ENCODE data around the gene THOC5.
A peak's percentile ranks its signal among the peaks of the same experiment; 100 is the strongest.

THOC5 gene

DNA sequence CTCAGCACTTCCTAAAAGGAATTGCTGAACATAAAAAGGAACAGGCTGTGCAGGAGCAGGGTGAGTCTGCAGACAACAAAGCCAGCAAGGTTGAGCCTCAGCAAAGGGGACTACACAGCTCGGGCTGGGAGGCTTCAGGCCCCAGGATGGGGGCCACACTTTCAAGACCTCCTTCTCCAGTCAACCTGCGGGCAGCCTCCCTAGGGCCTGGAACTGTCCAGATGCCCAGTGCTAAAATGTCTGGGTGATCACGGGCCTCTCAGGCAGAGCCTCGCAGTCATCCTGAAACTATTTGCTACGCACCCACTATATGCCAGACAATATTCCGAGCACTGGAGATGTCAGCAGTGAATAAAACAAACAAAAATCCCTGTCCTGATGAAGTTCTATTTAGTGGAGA is 77.4 kb downstream of the THOC5 start:
- DNase-seq (ENCODE audit: low read depth): no peak

GRCh38 chr22:29475550-29475949 is 78.0 kb downstream of the THOC5 start:
- DNase-seq (ENCODE audit: low read depth): no peak

- no peak for DNase-seq (ENCODE audit: low read depth)
Measured at GRCh38 chr22:29473001-29473400, 80.6 kb downstream of the THOC5 start.

DNA sequence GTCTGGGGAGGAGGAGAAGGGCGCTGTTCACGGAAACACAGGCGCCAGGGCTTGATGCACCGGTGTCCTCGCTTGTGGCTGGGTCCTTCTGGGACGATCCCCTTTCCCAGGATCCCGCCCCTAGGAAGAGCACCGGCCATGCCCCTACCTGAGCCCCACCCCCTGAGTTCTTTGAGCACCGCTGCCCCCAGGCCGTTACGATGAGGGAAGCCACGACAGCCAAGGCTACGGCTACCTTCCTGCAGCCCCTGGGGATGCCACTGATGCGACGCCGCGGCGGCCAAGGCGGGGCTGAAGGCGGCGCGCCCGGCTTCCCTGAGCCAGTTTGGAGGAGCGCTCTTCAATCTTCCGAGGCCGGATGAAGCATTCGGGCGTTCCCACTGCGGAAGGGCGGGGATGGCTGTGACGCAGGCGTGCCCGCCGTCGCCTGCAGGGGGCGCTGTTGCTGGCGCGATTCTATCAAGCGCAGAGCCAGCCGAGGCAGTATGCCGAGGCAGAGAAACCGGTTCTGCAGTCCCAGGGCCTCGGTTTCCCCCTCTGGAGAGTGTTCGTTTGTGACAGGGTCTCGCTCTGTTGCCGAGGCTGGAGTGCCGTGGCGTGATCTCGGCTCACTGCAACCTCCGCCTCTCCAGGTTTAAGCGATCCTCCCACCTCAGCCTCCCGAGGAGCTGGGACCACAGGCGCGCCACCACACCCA is 83.2 kb downstream of the THOC5 start:
- peak; percentile 13 for DNase-seq (ENCODE audit: low read depth)

DNA sequence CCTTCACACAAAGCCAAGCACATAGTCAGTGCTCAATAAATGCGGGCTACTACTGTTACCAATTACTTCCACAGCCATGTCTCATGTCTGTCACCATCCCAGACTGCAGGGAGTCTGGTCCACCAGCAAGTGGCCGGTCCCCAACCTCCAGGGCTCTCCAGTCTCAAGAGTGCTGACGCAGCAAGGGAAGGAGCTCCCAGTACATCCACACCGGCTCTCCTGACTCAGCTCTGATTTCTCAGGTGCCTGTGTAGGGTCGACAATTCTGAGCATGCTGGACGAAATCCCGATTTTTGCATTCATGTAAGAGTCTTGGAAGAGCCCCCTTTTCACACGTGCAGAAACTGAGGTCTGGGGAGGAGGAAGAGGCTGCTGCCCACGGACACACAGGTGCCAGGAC is 83.8 kb downstream of the THOC5 start:
- DNase-seq (ENCODE audit: low read depth): no peak

DNA sequence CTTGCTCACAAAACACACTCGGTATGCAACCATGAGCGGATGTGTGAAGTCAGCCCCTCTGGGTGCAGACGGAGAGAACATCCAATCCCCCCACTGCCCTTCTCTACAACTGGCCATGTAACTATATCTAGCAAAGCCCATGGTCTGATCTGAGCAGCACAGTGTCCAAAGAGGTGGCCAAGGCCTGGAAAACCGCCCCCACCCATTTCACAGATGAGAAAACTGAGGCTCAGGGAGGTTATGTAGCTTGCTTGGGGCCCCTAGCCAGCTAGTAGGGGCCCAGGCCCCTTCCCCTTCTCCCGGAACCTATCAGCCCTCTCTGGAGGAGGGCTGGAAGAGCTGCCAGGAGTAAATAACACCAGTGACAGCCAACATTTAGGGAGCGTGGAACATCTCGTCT is 89.0 kb downstream of the THOC5 start:
- DNase-seq (ENCODE audit: low read depth): no peak

DNA sequence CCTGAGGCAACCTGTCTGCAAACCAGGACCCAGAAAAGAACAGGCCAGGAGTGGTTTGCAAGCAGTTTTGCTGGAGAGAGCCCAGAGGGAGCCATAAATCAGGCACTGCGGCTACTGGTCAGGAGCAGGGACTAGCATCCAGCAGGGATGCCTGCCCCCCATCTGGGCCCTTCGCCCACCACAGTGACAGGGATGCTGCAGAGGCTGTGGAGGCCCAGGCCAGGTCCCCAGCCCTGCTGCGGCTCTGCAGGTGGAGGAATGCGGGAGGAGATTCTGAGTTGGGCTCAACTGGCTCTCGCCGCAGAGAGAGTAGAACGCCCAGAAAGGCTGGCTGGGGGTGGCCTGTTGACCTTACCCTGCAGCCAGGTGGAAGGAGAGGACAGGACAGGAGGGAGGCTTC is 89.9 kb downstream of the THOC5 start:
- DNase-seq (ENCODE audit: low read depth): no peak

GRCh38 chr22:29461263-29461662 is 92.3 kb downstream of the THOC5 start:
- no peak for DNase-seq (ENCODE audit: low read depth)

DNA sequence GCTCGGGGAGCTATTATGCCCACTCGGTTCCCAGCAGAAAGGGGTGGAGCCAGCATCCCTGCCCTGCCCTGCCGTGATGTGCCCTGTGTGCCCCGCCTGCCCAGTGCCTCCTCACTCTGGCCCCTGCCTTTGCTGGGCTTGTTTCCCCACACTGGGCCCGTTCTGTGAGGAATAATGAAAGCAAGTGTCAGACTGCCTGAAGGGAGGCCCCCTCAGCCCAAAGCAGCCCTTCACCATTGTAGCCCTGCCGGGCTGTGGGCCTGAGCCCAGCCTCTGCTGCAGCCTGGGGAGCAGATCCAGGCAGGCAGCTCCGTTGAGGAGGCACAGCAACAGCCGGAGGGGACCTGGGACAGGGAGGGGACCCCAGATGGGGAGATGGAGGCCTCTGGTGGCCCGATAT is 93.8 kb downstream of the THOC5 start:
- DNase-seq (ENCODE audit: low read depth): no peak

- no peak for DNase-seq (ENCODE audit: low read depth)
Measured at GRCh38 chr22:29458551-29458950, 95.0 kb downstream of the THOC5 start.

GRCh38 chr22:29457730-29458129 is 95.8 kb downstream of the THOC5 start:
- no peak for DNase-seq (ENCODE audit: low read depth)

GRCh38 chr22:29456211-29456671 is 97.3 kb downstream of the THOC5 start:
- no peak for DNase-seq (ENCODE audit: low read depth)

Data from stimulated activated CD4-positive, alpha-beta T cell treated with anti-CD3 and anti-CD28 coated beads, Interleukin-2, amount 100 ng/mL, for 4 hours (primary cell).